Measurements from ENCODE around the gene MAFG.

GRCh38 chr17:81960130-81960958 lies 32.8 kb upstream of the MAFG start:
- TF ChIP-seq CTCF (IDR thresholded peaks at IDR 0.05): no peak
- no peak for TF ChIP-seq POLR2A (IDR thresholded peaks at IDR 0.05)
